Adipocyte (in vitro differentiated cells): ENCODE data around the gene IGSF10.

ENCODE experiments used
- DNase-seq: peaks from one replicate; pipeline ENCODE4 v3.0.0-alpha.2; 2015; ENCODE audit warnings: low read depth
- H3K27me3 ChIP-seq: replicated peaks from 2 replicates; pipeline ENCODE4 v1.7.0; 2013; ENCODE audit warnings: mild to moderate bottlenecking, low read length, moderate library complexity; ENCODE audit not compliant: control insufficient read depth, insufficient read depth
- H3K36me3 ChIP-seq: 2 replicates; pipeline ENCODE4 v1.7.0; 2013; ENCODE audit warnings: low read length, mild to moderate bottlenecking, moderate library complexity; ENCODE audit not compliant: control insufficient read depth, insufficient read depth, severe bottlenecking
- H3K4me1 ChIP-seq: 2 replicates; pipeline ENCODE4 v1.7.0; 2013; ENCODE audit warnings: mild to moderate bottlenecking, low read length, moderate library complexity; ENCODE audit not compliant: control insufficient read depth, insufficient read depth
- H3K4me3 ChIP-seq: 2 replicates; pipeline ENCODE4 v1.7.0; 2013; ENCODE audit warnings: mild to moderate bottlenecking, low read length, moderate library complexity
- H3K9ac ChIP-seq: 2 replicates; pipeline ENCODE4 v1.7.0; 2013; ENCODE audit warnings: mild to moderate bottlenecking, low read length, moderate library complexity
- H3K9me3 ChIP-seq: 2 replicates; pipeline ENCODE4 v1.7.0; 2013; ENCODE audit warnings: mild to moderate bottlenecking, low read length, moderate library complexity; ENCODE audit not compliant: control insufficient read depth

IGSF10 gene

GRCh38 chr3:151434151-151434890 is 26.5 kb downstream of the IGSF10 start:
- peaks cover 21% of the 10 kb centered on the region for H3K4me1 ChIP-seq
- no peaks in the 10 kb centered on the region for H3K36me3 ChIP-seq
- no peaks in the 10 kb centered on the region for H3K27me3 ChIP-seq
- no peaks in the 10 kb centered on the region for H3K9me3 ChIP-seq
- peak overlapping the region; percentile 40 for H3K4me3 ChIP-seq
- no peak overlapping the region for H3K9ac ChIP-seq
- DNase-seq = peak; percentile 82

- Histone ChIP-seq H3K4me3 (no peak overlapping the region), H3K27me3 (no peaks in the 10 kb centered on the region), H3K36me3 (no peaks in the 10 kb centered on the region), H3K4me1 (peaks cover 21% of the 10 kb centered on the region), H3K9ac (no peak overlapping the region), H3K9me3 (no peaks in the 10 kb centered on the region)
- DNase-seq = no peak
Observed at GRCh38 chr3:151432616-151433372, 28.1 kb downstream of the IGSF10 start.

GRCh38 chr3:151431940-151432339 is 28.9 kb downstream of the IGSF10 start:
- Histone ChIP-seq H3K27me3 (no peaks in the 10 kb centered on the region), H3K9ac (no peak overlapping the region), H3K36me3 (no peaks in the 10 kb centered on the region), H3K4me3 (no peak overlapping the region), H3K4me1 (peaks cover 21% of the 10 kb centered on the region), H3K9me3 (no peaks in the 10 kb centered on the region)
- DNase-seq = no peak

- Histone ChIP-seq H3K4me3 (no peak overlapping the region), H3K9ac (no peak overlapping the region), H3K4me1 (peaks cover 21% of the 10 kb centered on the region), H3K27me3 (no peaks in the 10 kb centered on the region), H3K9me3 (no peaks in the 10 kb centered on the region), H3K36me3 (no peaks in the 10 kb centered on the region)
- peak; percentile 14 for DNase-seq
Observed at GRCh38 chr3:151430821-151431484, 29.9 kb downstream of the IGSF10 start.

- H3K4me3 ChIP-seq = no peak overlapping the region
- H3K9ac ChIP-seq = no peak overlapping the region
- peaks cover 10% of the 10 kb centered on the region for H3K4me1 ChIP-seq
- H3K9me3 ChIP-seq = no peaks in the 10 kb centered on the region
- DNase-seq = no peak
- no peaks in the 10 kb centered on the region for H3K27me3 ChIP-seq
- H3K36me3 ChIP-seq = no peaks in the 10 kb centered on the region
Observed at GRCh38 chr3:151428386-151428785, 32.5 kb downstream of the IGSF10 start.

GRCh38 chr3:151426341-151426657 is 34.6 kb downstream of the IGSF10 start:
- DNase-seq = no peak
- Histone ChIP-seq H3K36me3 (no peaks in the 10 kb centered on the region), H3K27me3 (no peaks in the 10 kb centered on the region), H3K9me3 (no peaks in the 10 kb centered on the region), H3K4me3 (no peak overlapping the region), H3K9ac (no peak overlapping the region), H3K4me1 (peaks cover 9% of the 10 kb centered on the region)

GRCh38 chr3:151425627-151426340 is 35.1 kb downstream of the IGSF10 start:
- H3K36me3 ChIP-seq = no peaks in the 10 kb centered on the region
- no peaks in the 10 kb centered on the region for H3K27me3 ChIP-seq
- no peaks in the 10 kb centered on the region for H3K9me3 ChIP-seq
- peak; percentile 19 for DNase-seq
- H3K9ac ChIP-seq = no peak overlapping the region
- peaks cover 13% of the 10 kb centered on the region for H3K4me1 ChIP-seq
- H3K4me3 ChIP-seq = no peak overlapping the region

- Histone ChIP-seq H3K9ac (no peak overlapping the region), H3K4me1 (peaks cover 11% of the 10 kb centered on the region), H3K9me3 (no peaks in the 10 kb centered on the region), H3K27me3 (no peaks in the 10 kb centered on the region), H3K36me3 (no peaks in the 10 kb centered on the region), H3K4me3 (no peak overlapping the region)
- no peak for DNase-seq
Observed at GRCh38 chr3:151423091-151423490, 37.8 kb downstream of the IGSF10 start.

- Histone ChIP-seq H3K9ac (no peak overlapping the region), H3K36me3 (no peaks in the 10 kb centered on the region), H3K9me3 (no peaks in the 10 kb centered on the region), H3K4me3 (no peak overlapping the region), H3K4me1 (peaks cover 11% of the 10 kb centered on the region), H3K27me3 (no peaks in the 10 kb centered on the region)
- no peak for DNase-seq
Observed at GRCh38 chr3:151421938-151422337, 38.9 kb downstream of the IGSF10 start.

- Histone ChIP-seq H3K4me3 (no peak overlapping the region), H3K4me1 (peaks cover 7% of the 10 kb centered on the region), H3K27me3 (no peaks in the 10 kb centered on the region), H3K9ac (no peak overlapping the region), H3K36me3 (no peaks in the 10 kb centered on the region), H3K9me3 (no peaks in the 10 kb centered on the region)
- no peak for DNase-seq
Observed at GRCh38 chr3:151419806-151420205, 41.1 kb downstream of the IGSF10 start.

- Histone ChIP-seq H3K4me3 (no peak overlapping the region), H3K9me3 (no peaks in the 10 kb centered on the region), H3K4me1 (no peaks in the 10 kb centered on the region), H3K36me3 (no peaks in the 10 kb centered on the region), H3K9ac (no peak overlapping the region), H3K27me3 (no peaks in the 10 kb centered on the region)
- no peak for DNase-seq
Observed at GRCh38 chr3:151415289-151415688, 45.6 kb downstream of the IGSF10 start.
